ENCODE measurements around the gene CES2.

CES2 gene

GRCh38 chr16:66899945-66900710, 35.2 kb upstream of the CES2 start:
- no peaks in the 10 kb centered on the region for H3K79me1 ChIP-seq (ENCODE audit: low read length)
- no peaks in the 10 kb centered on the region for H3K4me1 ChIP-seq (ENCODE audit: control insufficient read depth, low read depth, low read length)
- no peak overlapping the region for H2AK5ac ChIP-seq (ENCODE audit: low read length)
- no peak overlapping the region for H2BK5ac ChIP-seq (ENCODE audit: low read length)
- no peak overlapping the region for H2BK15ac ChIP-seq (replicated peaks; ENCODE audit: low read depth)
- H3K4ac ChIP-seq (ENCODE audit: low read depth, low read length) = no peak overlapping the region
- H3K4me2 ChIP-seq (ENCODE audit: low read length) = no peak overlapping the region
- no CpG with 5 or more reads among the region's 9 CpGs for WGBS (ENCODE audit: extremely low coverage, insufficient coverage, low lambda C conversion rate)
- no peaks in the 10 kb centered on the region for H3K36me3 ChIP-seq (ENCODE audit: control insufficient read depth, insufficient read depth, low read length)
- no peak overlapping the region for H2BK120ac ChIP-seq (ENCODE audit: low read depth, low read length)
- H3K27ac ChIP-seq (ENCODE audit: low read depth, low read length) = no peak overlapping the region
- H3K23ac ChIP-seq (ENCODE audit: low read length) = no peak overlapping the region
- H3K79me2 ChIP-seq (ENCODE audit: control insufficient read depth, insufficient read depth, low read length) = no peaks in the 10 kb centered on the region
- no peak overlapping the region for H3K4me3 ChIP-seq (ENCODE audit: low read length)
- H3K18ac ChIP-seq (ENCODE audit: low read length) = no peak overlapping the region
- H4K5ac ChIP-seq (ENCODE audit: low read length) = no peak overlapping the region
- no peak overlapping the region for H3K9ac ChIP-seq (ENCODE audit: low read length)
- no peak overlapping the region for H4K8ac ChIP-seq (ENCODE audit: low read depth, low read length)
- peak overlapping the region; percentile 5 for H3K56ac ChIP-seq (ENCODE audit: low read length)
- peak; percentile 85 for DNase-seq
- no peaks in the 10 kb centered on the region for H3K27me3 ChIP-seq (ENCODE audit: insufficient read depth, low read length, poor library complexity)

- no CpG with 5 or more reads among the region's 7 CpGs for WGBS (ENCODE audit: extremely low coverage, insufficient coverage, low lambda C conversion rate)
- Histone ChIP-seq H3K36me3 (ENCODE audit: control insufficient read depth, insufficient read depth, low read length) (no peaks in the 10 kb centered on the region), H2BK120ac (ENCODE audit: low read depth, low read length) (no peak overlapping the region), H3K79me1 (ENCODE audit: low read length) (no peaks in the 10 kb centered on the region), H2BK5ac (ENCODE audit: low read length) (no peak overlapping the region), H3K4me1 (ENCODE audit: control insufficient read depth, low read depth, low read length) (no peaks in the 10 kb centered on the region), H3K4me2 (ENCODE audit: low read length) (no peak overlapping the region), H2BK15ac (replicated peaks; ENCODE audit: low read depth) (no peak overlapping the region), H3K27me3 (ENCODE audit: insufficient read depth, low read length, poor library complexity) (no peaks in the 10 kb centered on the region), H4K8ac (ENCODE audit: low read depth, low read length) (no peak overlapping the region), H3K9ac (ENCODE audit: low read length) (no peak overlapping the region), H3K23ac (ENCODE audit: low read length) (no peak overlapping the region), H3K18ac (ENCODE audit: low read length) (no peak overlapping the region), H3K4me3 (ENCODE audit: low read length) (no peak overlapping the region), H3K4ac (ENCODE audit: low read depth, low read length) (no peak overlapping the region), H3K56ac (ENCODE audit: low read length) (no peak overlapping the region), H3K27ac (ENCODE audit: low read depth, low read length) (no peak overlapping the region), H3K79me2 (ENCODE audit: control insufficient read depth, insufficient read depth, low read length) (no peaks in the 10 kb centered on the region), H2AK5ac (ENCODE audit: low read length) (no peak overlapping the region), H4K5ac (ENCODE audit: low read length) (no peak overlapping the region)
- DNase-seq = no peak
Observed at GRCh38 chr16:66900721-66901441, 34.4 kb upstream of the CES2 start.

GRCh38 chr16:66901626-66902025, 33.7 kb upstream of the CES2 start:
- Histone ChIP-seq H4K5ac (ENCODE audit: low read length) (no peak overlapping the region), H4K8ac (ENCODE audit: low read depth, low read length) (no peak overlapping the region), H3K4me1 (ENCODE audit: control insufficient read depth, low read depth, low read length) (no peaks in the 10 kb centered on the region), H3K4me2 (ENCODE audit: low read length) (no peak overlapping the region), H3K23ac (ENCODE audit: low read length) (no peak overlapping the region), H2BK120ac (ENCODE audit: low read depth, low read length) (no peak overlapping the region), H3K4ac (ENCODE audit: low read depth, low read length) (no peak overlapping the region), H3K18ac (ENCODE audit: low read length) (no peak overlapping the region), H3K4me3 (ENCODE audit: low read length) (no peak overlapping the region), H3K79me1 (ENCODE audit: low read length) (no peaks in the 10 kb centered on the region), H3K27ac (ENCODE audit: low read depth, low read length) (no peak overlapping the region), H2BK15ac (replicated peaks; ENCODE audit: low read depth) (no peak overlapping the region), H2AK5ac (ENCODE audit: low read length) (no peak overlapping the region), H3K56ac (ENCODE audit: low read length) (no peak overlapping the region), H3K36me3 (ENCODE audit: control insufficient read depth, insufficient read depth, low read length) (no peaks in the 10 kb centered on the region), H3K27me3 (ENCODE audit: insufficient read depth, low read length, poor library complexity) (no peaks in the 10 kb centered on the region), H3K9ac (ENCODE audit: low read length) (no peak overlapping the region), H2BK5ac (ENCODE audit: low read length) (no peak overlapping the region), H3K79me2 (ENCODE audit: control insufficient read depth, insufficient read depth, low read length) (no peaks in the 10 kb centered on the region)
- WGBS (ENCODE audit: extremely low coverage, insufficient coverage, low lambda C conversion rate) = no CpG with 5 or more reads among the region's 10 CpGs
- no peak for DNase-seq

GRCh38 chr16:66902648-66903543, 32.4 kb upstream of the CES2 start:
- H2AK5ac ChIP-seq (ENCODE audit: low read length) = no peak overlapping the region
- no CpG with 5 or more reads among the region's 14 CpGs for WGBS (ENCODE audit: extremely low coverage, insufficient coverage, low lambda C conversion rate)

GRCh38 chr16:66903544-66904427, 31.5 kb upstream of the CES2 start:
- Histone ChIP-seq H3K79me1 (ENCODE audit: low read length) (no peaks in the 10 kb centered on the region), H3K18ac (ENCODE audit: low read length) (no peak overlapping the region), H3K27me3 (ENCODE audit: insufficient read depth, low read length, poor library complexity) (no peaks in the 10 kb centered on the region), H2BK120ac (ENCODE audit: low read depth, low read length) (no peak overlapping the region), H4K8ac (ENCODE audit: low read depth, low read length) (no peak overlapping the region), H2BK5ac (ENCODE audit: low read length) (no peak overlapping the region), H3K36me3 (ENCODE audit: control insufficient read depth, insufficient read depth, low read length) (no peaks in the 10 kb centered on the region), H3K4me1 (ENCODE audit: control insufficient read depth, low read depth, low read length) (no peaks in the 10 kb centered on the region), H2BK15ac (replicated peaks; ENCODE audit: low read depth) (no peak overlapping the region), H3K9ac (ENCODE audit: low read length) (no peak overlapping the region), H3K4me3 (ENCODE audit: low read length) (no peak overlapping the region), H3K23ac (ENCODE audit: low read length) (no peak overlapping the region), H3K79me2 (ENCODE audit: control insufficient read depth, insufficient read depth, low read length) (no peaks in the 10 kb centered on the region), H2AK5ac (ENCODE audit: low read length) (no peak overlapping the region), H3K27ac (ENCODE audit: low read depth, low read length) (no peak overlapping the region), H3K4ac (ENCODE audit: low read depth, low read length) (no peak overlapping the region), H4K5ac (ENCODE audit: low read length) (no peak overlapping the region), H3K56ac (ENCODE audit: low read length) (no peak overlapping the region), H3K4me2 (ENCODE audit: low read length) (no peak overlapping the region)
- no CpG with 5 or more reads among the region's 11 CpGs for WGBS (ENCODE audit: extremely low coverage, insufficient coverage, low lambda C conversion rate)
- no peak for DNase-seq

More at GRCh38 chr16:66902648-66903543, 32.4 kb upstream of the CES2 start:
- H3K27me3 ChIP-seq (ENCODE audit: insufficient read depth, low read length, poor library complexity) = no peaks in the 10 kb centered on the region
- H2BK120ac ChIP-seq (ENCODE audit: low read depth, low read length) = no peak overlapping the region
- no peak overlapping the region for H4K5ac ChIP-seq (ENCODE audit: low read length)
- no peaks in the 10 kb centered on the region for H3K79me2 ChIP-seq (ENCODE audit: control insufficient read depth, insufficient read depth, low read length)
- H3K27ac ChIP-seq (ENCODE audit: low read depth, low read length) = no peak overlapping the region
- H3K4me3 ChIP-seq (ENCODE audit: low read length) = no peak overlapping the region
- no peak overlapping the region for H3K4ac ChIP-seq (ENCODE audit: low read depth, low read length)
- no peak overlapping the region for H3K4me2 ChIP-seq (ENCODE audit: low read length)
- H3K18ac ChIP-seq (ENCODE audit: low read length) = no peak overlapping the region
- no peak for DNase-seq
- no peaks in the 10 kb centered on the region for H3K36me3 ChIP-seq (ENCODE audit: control insufficient read depth, insufficient read depth, low read length)
- H3K56ac ChIP-seq (ENCODE audit: low read length) = no peak overlapping the region
- no peaks in the 10 kb centered on the region for H3K79me1 ChIP-seq (ENCODE audit: low read length)
- H2BK5ac ChIP-seq (ENCODE audit: low read length) = no peak overlapping the region
- no peaks in the 10 kb centered on the region for H3K4me1 ChIP-seq (ENCODE audit: control insufficient read depth, low read depth, low read length)
- H3K23ac ChIP-seq (ENCODE audit: low read length) = no peak overlapping the region
- H2BK15ac ChIP-seq (replicated peaks; ENCODE audit: low read depth) = no peak overlapping the region
- H4K8ac ChIP-seq (ENCODE audit: low read depth, low read length) = no peak overlapping the region
- no peak overlapping the region for H3K9ac ChIP-seq (ENCODE audit: low read length)

Data from mesendoderm (in vitro differentiated cells).